Stimulated activated CD8-positive, alpha-beta memory T cell treated with anti-CD3 and anti-CD28 coated beads, Interleukin-12 subunit alpha, Interleukin-12 subunit beta, amount 100 ng/mL, for 1 hour (primary cell): ENCODE measurements around the gene COL4A2.

Experiments
- DNase-seq: peaks from one replicate; pipeline ENCODE4 v3.0.0-alpha.2; 2020; ENCODE audit warnings: low read depth

Gene COL4A2

DNA sequence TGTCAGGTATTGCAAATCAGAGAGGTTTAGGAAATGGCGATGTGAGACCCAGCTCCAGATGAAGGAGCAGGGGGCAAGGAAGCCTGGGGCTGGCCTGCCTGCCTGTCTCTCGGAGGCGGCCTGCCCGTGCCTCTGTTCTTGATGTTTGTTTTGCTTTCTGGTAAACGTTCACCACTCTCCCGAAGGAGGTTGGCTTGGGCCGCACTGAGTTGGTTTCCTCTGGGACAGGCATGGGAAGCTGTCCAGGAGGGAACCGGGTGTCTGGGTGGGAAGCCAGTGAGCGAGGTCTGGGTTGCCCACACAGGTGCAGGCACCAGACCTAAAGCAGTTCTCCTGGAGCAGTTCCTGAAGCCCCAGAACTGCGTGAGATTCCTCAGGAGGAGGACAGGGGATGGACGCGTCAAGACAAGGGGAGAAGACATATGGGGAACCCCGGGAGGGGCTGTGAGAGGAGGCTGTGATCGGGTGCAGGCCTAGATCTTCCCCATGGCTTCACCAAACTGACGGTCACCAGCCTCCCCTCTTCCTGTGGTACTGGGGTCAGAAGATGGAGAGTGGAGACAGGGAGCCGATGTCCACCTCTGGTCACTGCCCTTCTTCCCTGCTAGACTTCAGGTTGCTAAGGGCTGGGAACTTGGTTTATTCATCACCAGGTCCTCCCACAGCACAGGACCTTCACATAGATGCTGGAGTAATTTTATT lies 15.2 kb downstream of the COL4A2 start:
- DNase-seq: no peak

DNA sequence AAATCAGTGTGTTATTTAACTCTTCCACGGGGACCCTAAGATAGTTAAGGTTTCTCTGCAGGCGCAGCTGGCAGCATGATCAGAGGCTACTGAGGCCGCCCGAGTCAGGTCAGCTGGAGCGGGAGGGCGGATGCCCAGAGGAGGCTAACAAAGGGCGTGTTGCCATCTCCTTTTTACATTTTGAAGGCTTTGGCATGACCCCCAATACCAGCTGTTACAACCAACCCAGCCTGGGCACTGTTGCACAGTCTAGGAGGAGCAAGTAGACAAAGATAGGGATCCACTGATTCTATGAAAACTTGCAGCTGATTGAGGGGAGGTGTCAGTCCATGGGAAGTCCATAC lies 15.7 kb downstream of the COL4A2 start:
- no peak for DNase-seq

DNA sequence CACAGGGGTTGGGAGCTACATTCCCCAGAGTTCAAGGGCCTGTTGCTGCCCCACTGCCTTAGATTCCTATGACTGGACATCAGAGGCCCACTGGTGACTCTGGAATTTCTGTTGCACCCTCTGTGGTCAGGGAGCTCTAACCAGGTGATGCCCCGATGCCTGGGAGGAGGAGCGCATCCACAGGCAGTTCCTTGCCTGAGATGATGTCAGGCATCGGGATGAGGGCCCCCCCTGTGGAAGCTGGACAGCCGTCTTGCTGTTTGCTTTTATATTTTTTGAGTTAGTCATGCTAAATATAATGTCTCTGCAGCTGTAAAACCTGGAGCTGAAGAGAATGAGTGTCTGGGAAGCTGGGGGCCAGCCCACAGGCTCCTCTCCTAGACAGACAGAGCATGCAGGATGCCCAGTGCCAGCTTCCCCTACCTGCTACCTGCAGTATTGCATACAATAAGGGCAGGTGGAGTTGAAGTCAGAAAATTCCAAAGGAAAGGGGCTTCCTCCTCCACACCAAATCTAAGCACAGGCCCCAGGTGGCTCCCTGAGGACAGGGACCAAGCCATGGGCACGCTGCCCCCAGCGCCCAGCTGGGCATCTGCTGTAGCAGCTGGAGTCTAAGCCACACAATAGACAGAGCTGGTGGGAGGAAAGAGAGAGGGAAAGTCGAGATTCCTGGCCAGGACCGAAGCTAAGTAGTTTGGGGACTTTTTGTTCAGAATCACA lies 16.2 kb downstream of the COL4A2 start:
- no peak for DNase-seq

DNA sequence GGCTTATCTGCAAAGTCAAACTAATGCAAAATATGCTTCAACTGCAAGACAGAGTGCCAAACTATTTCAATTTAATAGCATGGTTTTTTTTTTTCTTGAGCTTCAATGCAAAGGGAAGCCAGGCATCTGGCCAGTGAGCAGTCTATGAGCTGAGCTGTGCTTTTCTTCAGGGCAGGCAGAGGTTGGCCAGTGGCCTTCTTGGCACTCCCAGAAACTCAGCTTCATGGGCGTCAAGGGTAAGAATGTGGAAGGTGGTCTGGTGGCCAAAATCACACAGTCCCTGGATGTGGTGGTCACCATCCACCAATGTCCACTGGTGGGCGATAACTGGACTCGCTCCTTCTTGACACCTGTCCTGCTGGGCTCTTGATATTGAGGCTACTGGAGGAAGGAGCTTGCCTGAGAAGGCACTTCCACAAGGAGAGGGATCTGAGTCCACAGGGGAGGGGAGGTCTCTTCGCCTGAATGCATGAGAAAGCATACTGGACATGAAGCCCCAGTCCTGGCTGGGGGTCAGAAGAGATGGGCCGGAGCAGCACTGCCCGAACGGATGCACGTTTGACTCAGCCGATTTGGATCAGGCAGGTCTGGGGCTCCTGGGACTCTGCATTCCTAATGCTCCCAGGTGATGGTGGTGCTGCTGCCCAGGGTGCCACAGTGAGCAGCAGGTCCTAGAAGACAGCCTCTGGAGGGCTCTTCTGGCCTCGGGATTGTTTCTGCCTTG lies 17.1 kb downstream of the COL4A2 start:
- DNase-seq: no peak

DNA sequence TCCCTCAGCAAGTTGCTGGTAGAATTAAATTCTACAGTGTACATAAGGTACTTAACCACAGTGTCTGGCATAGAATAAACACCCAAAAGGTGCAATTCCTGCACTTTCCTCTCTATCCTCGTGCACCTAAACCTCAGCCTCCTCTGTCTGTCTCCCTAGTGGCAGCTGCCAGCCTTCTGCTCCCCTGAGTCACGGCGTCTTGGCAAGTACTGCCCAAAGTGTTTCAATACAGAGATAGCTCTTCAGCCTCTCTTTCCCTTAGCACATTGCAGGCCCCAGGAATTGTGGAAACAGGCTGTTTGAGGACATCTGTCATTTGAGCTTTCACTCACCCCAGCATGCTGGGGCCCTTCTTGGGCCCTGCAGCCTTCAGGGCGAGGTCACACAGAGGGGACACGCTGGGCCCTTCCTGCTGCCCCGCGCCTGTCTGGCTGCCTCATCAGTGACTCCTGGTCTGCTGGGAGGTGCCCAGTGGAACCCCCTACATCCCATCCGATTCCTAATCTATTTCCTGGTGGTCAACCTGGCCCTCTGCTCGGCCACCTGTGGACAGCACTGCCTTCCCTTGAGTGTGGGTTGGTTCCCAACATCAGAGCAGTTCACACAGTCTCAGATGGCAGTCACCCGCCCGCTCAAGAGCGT lies 19.3 kb downstream of the COL4A2 start:
- no peak for DNase-seq

DNA sequence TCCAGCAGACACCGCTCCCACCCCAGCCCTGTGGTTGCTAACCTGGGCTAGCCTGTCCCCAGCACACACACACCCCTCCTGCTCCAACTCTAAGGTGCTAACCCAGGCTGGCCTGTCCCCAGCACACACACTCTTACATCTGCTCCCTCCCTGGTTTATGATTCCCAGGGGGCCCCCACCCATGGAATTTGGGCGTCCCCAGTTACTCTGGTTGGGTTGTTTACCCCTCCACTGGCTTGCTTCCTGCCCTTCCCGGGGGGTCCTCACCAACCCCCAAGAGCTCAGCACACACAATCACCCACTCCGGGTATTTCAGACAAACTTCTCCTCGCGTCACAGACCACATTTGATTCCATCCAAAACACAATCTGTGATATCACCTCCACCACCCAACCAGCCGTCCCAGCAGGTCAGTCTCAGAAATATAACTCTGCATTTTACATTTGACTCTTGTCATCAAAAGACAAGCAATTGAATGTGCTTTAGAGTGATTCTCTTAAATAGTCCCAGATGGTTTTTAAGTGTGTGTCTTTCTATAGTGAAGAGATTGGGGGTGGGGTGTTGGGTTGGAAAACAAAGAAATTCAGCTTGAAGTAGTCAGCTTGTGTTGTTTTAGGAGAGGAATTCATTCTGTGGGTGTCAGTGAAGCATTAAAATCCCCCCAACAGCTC lies 20.1 kb downstream of the COL4A2 start:
- no peak for DNase-seq

DNA sequence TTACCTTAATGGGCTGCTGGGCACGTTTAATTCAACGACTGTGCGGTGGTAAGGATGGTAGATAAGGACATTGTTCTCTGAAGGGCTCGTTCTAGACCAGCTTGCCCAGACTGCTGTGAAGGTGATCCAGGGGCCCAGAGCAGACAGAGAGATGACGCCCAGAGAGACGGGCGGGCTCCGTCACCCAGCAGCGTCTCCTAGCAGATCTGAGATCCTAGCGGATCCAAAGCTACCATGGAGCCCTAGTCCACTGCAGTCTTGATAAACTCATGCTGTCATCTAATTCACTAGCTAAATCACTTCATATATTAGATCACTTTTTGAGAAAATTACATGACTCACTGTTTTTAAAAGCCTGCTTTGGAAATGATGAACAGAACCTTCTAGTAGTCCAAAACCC lies 21.5 kb downstream of the COL4A2 start:
- DNase-seq: no peak

DNA sequence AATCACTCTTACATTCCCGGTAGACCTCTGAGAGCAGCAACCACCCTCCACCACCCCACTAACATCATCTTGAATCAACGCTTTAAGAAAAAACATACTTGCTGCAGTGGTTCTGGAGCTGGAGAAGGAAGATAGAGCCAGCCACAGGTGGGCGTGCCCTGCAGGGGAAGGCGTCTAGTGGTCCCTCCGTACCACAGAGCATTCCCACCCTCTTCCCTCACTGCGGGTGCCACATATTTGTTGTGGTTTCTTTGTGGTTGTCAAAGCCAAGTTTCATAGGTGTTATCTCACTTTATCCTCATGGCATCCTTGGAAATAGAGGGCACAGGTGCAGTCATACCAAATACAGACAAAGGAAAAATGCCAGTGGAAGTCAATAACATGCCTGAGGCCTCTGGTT lies 22.2 kb downstream of the COL4A2 start:
- no peak for DNase-seq

DNA sequence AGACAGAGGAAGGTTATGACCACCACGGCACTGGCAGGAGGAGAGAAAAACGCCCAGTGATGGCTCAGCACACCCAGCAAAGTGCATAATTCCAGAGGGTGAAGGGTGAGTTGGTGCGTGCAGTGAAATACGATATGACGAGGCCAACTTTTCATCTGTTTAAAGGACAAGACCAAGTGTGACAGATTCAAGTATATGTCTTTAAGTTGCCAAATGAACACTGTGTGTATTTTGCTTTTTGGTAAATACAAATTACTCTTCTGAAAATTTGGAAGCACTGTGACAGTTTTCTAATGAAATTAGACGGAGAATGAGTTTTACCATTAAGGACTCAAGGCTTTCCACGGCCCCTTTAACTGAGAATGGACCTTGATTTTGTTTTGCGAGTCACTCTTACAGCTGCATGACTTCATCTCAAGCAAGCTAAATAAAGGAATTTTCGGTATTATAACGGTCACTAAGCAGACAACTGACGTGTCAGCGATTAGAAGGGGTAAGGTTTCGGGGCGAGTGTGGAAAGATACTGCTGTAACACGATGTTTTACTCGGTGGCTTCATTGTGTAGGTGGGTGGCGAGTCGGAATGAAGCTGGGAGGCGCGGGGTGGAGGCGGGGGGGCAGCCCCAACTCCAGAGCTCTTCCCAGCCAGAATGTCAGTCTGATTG lies 22.8 kb downstream of the COL4A2 start:
- no peak for DNase-seq

DNA sequence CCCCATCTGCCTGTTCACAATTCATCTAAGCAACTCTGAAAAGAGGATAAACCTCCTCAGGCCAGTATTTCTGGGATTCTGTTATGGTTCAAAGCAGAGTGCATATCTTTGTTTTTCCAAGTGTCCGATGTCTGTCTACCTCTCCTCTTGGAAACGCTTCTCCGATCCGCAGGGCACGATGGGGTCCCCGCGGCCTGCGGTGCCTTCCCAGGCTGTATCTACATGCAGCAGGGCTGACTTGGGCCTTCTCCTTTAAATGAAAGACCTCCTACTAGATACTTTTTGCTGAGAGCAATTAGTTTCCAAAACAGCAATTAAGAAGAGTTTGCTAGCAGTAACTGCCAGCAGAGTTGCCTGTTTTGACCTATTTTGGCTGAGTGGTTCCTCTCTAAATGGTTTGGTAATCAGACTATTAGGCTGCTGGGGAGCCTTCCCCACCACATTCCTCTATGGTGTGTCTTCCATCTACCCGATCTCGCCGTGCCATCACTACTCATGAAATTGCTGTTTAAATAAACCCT lies 23.5 kb downstream of the COL4A2 start:
- DNase-seq: no peak

DNA sequence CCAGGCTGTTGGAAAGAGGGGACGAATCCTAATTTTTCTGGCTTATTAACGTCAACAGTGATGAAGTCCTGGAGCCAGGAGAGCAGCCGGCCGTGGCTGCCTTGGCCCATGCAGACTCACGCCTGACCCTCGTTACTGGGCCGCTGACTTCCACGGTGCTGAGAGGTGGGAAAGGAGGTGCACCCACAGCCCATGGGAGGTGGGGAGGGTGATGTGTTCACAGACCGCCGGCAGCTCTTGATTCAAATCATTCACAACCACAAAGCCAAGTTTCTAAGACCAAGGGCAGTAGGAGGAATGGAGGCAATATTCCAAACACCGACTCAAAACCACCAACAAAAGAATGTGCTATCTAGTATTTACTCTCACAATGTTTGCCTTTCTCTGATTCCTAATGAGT lies 24.3 kb downstream of the COL4A2 start:
- DNase-seq: no peak

DNA sequence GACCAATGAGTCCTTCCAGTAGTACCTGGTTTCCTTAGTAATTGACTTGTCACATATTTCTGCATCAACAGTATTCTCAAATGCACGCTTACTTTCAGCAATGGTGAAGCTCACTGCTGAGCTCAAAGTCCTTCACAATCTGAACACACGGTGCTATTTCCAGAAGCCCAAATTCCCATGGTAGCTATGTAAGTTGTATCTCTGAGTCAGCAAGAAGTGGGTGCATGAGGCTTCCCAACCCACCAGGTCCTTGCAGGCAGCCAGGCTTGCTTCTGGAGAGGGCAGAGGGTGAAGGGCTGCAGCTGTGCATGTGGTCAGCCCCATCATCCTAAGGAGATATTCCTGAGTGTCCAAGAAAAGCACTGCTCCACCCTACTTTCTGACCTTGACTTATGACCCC lies 25.7 kb downstream of the COL4A2 start:
- DNase-seq: no peak

DNA sequence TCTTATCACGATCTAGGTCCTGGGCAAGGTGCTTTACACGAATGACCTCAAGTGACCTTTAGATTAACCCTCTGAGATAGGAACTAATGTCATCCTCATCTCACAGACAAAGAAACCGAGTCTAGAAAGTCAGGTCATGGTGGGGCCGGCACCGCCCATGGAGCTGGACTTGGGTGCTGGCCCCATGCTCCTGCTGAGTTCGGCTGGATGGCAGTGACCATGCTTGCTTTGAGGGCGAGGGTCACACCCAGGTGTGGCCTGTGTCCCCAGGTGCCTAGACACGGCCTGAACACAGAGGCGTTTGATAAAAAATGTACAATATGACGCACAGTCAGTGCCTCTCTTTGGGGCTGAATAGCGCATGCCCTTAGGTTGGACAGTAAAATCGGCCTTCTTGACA lies 26.8 kb downstream of the COL4A2 start:
- DNase-seq: no peak

DNA sequence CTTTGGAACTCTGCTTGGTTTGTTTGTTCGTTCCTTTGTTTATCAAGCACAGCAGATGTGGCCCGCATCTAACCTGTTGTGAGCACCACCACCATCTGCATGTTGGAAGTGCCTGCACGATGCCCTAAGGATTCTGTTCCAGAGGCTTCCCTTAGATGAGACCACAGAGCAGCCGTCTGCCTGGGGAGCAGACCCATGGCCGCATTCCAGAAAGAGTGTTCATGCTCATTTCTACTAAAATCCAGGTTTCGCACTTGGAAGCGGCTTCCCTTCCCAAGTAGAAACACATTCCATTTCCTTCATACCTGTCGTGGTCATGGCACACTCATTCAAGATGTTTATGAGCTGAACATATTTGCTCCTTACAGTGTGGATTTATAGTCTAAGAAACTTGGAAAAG lies 27.2 kb downstream of the COL4A2 start:
- DNase-seq: no peak

DNA sequence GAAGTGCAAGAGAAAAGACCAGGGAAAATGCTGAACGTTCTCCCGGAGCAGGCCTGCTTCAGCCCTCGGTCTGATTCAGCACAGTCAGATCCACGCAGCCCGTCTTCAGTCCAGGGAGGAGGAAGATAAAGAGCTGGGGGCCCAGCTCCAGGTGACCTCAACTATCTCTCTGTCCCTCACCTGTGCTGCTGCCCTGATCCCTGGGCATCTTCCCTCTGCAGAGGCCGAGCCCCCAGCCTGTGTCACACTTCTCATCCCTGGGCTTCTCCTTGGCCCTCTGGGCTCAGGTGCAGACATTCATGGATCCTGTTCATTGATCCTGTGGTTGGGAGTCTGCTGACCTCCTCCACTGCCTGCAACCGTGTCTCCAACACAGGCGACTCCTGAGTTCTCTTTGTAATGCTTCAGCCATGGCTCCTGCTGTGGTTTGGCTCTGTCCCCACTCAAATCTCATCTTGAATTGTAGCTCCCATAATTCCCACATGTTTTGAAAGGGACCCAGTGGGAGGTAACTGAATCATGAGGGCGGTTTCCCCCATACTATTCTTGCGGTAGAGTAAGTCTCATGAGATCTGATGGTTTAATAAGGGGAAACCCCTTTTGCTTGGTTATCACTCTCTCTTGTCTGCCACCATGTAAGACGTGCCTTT lies 27.9 kb downstream of the COL4A2 start:
- DNase-seq: no peak

DNA sequence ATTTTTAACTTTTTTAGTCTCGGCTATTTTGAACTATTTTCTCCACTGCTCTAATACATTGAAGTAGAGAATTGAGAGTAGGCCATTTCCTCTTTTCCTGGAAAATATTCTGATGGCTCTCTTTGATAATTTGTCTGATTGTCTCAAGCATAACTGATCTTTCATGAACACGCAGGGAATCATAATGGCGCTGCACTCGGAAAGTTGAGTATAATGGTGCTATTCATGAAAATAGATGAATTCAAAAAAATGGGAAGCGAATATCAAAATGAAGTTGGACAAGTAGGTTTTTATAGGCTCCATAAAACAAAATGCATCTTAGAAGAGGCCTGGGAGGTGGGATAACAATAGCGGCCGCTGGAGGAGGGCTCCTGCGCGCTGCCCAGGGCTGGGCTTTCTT lies 29.0 kb downstream of the COL4A2 start:
- DNase-seq: no peak

DNA sequence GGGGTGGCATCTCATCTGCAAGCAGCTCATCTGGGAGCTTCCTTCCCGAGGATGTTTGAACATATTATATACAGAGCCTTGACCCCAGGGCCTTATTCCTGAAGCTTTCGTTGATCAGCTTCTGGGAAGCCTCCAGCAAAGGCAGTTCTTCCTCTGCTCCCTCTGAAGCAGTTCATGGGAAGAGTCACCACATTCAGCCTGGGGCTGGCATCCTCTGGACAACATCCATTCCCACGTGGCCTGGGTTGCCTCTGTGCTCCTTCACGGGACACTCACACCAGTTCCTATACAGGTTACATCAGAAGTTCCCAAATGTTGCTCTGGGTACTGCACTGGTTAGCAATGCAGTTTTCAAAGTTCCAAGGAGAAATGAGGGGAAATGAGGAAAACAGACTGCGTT lies 29.6 kb downstream of the COL4A2 start:
- DNase-seq: no peak

DNA sequence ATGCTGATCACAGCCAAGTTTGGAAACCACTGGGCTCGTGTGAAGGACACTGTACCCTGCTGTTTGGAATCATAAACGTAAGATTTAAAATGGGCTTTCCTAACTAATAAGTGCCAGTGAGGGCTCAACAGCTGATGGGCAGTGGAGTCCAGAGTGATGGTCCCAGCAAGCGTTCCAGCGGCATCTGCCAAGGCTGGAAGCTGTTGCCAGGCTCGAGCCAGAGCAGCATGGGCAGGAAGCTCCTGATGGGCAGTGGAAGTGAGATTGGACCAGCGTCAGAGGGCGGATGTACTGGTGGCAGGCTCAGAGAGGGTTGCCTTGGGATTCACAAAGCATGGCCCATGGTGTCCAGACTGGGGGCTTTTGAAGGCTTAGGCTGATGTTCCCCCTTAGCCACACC lies 30.2 kb downstream of the COL4A2 start:
- no peak for DNase-seq

DNA sequence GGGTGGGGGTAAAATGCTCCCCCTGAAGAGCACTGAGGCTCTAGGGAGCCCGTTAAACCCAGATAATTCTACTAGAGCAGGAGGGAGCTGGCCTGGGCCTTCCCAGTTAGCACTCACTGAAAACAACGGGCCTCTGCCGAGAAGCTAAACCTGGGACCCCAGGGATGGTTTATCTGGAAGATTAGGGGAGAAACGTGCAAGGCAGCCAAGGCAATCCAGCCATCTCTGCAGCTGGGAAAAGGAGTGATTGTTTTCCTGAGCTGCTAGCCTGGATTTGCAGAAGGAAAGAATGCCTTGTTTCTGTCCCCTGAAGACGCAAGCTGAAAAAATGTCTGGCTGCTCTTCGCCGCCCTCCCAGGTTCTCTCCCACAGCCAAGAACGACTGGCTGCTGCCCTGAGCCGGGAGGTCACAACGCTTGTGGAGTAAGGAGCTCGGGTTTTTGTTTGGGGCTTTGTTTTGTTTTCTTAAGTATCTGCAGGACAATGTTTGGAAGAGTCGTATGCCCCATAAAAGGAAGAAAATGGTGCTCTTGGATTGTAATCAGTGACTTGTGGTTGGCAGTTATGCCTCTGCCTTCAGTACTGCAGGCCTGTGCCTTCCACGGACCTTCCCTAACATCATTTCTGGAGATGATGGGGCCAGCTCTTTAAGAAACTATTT lies 31.5 kb downstream of the COL4A2 start:
- no peak for DNase-seq

DNA sequence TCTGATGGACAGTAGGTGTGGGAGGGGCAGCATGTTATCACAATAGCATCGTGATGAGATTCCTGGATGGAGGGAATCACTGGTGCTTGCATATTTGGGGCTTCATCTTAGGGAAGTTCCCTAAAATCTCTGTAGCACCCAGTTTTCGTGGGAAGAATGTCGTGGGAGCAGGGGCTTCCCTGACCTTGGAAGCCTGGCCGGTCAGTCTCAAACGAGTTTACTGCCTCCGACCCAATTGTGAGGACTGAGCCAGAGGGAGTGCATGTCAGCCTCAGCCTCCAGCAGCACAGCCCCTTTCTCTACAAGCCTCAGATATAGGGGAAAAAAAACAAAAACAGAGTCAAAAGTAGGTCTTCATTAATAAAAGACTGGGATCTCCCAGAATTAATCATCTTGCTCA lies 32.2 kb downstream of the COL4A2 start:
- no peak for DNase-seq
